GM19193 (cell line): ENCODE results near the gene ANKRD26.
A peak's percentile ranks its signal among the peaks of the same experiment; 100 is the strongest.

Experiments
- POLR2A ChIP-seq: IDR thresholded peaks from 4 replicates; pipeline ENCODE4 v1.6.1; 2011; ENCODE audit not compliant: insufficient read depth, insufficient read length; ENCODE audit errors: extremely low read depth

ANKRD26 gene

DNA sequence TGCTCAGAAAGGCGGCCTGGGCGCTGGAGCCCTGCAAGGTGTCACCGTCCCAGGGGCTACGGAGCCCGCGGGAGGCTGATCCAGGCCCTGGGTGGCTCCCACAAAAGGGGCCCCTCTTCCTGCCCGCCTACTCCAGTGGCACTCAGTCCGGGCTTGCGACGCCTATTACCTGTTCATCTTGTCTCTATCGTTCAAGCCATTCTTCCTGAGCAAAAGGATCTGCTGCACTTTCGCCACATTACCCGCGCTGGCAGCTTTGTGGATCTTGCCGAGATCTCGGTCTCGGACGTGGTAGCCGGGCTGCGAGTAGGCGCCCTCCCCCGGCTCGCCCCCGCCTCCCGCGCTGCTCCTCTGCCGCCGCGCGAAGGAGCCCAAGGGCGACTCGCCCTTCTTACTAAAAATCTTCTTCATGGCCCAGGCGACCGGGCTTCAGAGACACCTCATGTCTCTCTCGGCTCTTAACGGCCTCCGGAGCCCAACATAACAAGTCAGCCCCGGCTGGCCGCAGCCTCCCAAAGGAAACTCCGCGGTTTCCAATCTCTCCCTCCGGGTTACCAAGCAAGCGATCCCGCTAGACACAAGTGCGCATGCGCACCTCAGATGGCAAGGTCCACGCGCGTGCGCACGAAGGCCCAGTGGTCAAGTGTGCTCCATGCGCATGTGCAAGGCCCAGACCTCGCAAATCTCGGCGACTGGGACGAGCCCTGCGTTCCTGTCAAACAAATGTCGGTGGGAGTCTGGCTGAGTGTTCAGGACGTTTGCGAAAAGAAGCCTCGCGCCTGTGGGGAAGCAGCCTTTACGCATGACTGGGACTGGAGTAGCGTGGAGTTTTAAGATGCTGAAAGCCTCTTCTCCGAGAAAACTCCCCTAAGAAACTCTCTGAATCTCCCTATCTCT, at the start of gene ANKRD26:
Gene ANKRD26, minus strand, starts transcription at position 579 of the 897 bp plus-strand sequence. Its CDS starts 168 bp downstream, at position 411.
- TF ChIP-seq POLR2A, result peak; percentile 84

DNA sequence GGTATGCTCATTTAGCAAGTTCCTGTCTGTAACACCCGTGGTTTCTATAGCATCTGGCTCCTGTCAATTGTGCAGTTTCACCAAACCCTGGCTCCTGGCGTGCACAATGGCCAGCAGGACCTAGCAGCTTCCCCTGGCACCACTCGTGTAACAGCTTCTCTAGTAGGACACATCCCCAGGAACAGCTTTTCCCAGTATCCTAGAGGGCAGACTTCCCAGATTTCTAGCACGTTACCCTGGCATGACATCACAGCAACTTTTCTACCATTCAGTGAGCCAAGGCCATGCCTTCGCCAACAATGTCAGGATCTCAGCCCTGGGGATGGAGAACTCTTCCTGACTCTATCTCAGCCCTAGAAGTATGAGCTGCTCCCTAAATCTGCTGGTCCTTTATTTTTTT, 47.4 kb upstream of the ANKRD26 start:
- no peak for TF ChIP-seq POLR2A

DNA sequence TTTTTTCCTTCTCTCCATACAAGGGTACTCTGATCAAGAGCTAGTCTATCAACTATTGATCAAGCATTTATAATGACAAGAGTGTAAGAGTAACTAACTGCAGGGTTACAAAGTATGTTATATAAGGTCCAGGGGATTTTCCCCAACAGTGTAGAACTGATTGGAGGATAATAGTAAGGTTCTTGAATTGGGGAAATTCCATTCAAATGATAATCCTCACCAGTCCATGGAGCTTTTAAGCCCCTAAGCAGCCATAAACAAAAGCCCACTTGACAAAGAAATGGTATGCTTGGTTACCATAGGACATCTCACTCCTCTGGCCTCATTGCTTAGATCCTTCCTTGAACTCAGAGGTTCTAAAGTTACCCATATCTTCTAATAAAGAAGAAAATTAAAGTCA, 45.6 kb upstream of the ANKRD26 start:
- TF ChIP-seq POLR2A, result no peak

DNA sequence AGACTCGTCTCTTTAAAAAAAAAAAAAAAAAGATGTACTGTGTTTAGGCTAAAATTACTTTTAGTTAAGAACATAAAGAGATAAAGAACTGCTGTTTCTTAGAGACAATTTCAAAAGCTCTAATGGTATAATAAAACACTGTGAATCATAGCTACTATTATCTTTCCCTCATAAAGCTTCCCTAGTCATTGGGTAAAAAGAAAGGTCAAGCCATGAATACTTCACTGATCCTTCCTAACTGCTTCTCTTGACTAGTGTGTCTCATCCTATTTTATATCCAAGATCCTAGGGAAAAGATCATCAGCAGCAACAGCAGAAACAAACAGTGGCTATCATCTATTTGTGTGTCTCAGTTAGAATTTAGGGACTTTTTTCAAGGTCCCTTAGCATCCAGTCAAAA, 43.4 kb upstream of the ANKRD26 start:
- TF ChIP-seq POLR2A, result no peak

DNA sequence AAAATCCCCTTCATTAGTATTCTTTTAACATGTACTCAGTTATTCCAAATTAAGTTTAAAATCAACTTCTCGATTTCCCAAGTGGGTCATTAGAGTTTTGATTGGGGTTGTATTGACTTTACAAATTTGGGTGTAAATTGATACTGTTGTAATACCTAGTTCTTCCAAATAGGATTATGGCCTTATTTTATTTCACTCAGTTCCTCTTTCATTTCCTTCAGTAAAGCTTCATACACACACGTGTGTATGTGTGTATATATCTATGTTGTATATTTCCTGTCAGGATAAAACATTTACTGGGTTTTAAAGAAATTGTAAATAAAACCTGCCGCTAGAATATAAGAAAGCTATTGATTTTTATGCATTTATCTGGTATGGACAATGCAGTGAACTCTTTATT, 38.0 kb upstream of the ANKRD26 start:
- TF ChIP-seq POLR2A, result no peak

DNA sequence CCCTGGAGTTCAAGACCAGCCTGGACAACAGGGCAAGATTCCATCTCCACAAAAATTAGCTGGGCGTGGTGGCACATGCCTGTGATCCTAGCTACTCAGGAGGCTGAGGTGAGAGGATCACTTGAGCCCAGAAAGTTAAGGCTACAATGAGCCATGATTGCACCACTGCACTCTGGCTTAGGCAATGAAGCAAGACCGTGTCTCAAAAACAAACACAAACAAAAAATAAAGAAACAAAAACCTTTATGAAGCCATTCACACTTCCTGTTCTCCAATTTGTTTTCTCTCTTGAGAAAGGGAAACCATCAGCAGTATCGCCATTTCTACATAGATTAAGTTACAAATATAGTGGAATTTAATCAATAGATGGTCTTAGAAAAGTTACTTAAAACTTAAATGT, 34.1 kb upstream of the ANKRD26 start:
- no peak for TF ChIP-seq POLR2A

DNA sequence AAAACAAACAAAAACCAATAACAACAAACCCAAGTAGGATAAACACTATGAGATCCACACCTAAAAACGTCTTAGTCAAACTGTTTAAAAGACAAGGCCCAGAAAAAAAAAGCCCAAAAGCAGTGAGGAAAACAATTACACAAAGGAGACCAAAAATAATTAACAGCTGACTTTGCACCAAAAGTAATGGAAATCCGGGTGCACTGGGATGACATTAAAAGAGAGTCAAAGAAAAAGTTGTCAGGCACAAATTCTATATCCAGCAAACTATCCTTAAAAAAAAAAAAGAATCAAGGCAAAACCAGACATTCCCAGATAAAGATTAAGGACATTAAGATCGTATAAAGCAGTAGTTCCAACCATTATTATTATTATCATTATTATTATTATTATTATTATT, 7.9 kb upstream of the ANKRD26 start:
- no peak for TF ChIP-seq POLR2A

DNA sequence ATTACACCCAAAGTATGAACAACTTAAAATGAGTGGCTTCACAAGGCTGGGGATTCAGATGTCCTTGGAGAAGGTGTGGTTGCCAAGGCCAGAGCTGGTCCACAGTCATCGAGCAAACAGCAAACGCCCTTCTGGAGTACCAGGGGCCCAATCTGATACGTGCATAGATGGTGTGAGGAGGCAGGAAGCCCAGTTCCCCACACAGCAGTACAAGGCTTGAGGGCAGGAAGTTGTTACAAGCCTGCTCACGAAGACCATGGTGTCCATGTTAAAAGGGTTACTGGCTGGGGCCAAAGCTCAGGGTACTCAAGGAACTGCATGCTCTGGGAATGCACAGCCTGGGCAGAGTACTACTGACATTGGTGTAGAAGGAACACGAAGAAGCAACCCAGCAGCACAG, 4.6 kb upstream of the ANKRD26 start:
- no peak for TF ChIP-seq POLR2A

DNA sequence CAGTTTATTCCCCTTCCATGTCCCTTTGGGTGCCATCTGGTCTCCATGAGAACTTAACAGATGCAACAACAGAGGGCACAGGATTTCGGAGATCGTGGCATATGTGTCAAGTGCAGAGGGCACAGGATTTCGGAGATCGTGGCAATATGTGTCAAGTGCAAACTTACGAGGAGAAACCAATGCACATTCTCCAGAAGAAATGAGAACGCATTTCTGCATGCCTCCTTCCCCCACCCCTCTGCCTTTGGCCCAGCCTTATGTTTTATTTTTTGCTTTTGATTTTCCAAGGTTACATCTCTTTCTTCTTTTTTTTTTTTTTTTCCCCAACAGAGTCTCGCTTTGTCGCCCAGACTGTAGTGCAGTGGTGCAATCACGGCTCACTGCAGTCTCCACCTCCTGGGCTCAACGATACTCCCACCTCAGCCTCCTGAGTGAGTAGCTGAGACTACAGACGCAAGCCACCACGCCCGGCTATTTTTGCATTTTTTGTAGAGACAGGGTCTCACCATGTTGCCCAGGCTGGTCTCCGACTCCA, 586 bp upstream of the ANKRD26 start:
- TF ChIP-seq POLR2A, result no peak

DNA sequence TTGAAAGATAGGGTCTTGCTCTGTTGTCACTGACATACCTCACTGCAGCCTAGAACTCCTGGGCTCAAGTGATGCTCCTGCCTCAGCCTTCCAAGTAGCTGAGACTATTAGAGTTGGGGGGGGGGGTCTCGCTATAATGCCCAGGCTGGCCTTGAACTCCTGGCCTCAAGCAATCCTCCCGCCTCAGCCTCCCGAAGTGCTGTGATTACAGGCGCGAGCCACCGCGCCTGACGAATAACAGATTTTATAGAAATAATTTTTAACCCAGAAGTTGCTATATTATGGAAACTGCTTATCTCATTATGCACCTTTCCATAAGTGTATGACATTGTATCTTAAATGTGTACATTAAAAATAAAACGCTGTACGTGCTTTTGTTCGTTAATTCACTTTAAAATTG, 846 bp downstream of the ANKRD26 start:
- no peak for TF ChIP-seq POLR2A

DNA sequence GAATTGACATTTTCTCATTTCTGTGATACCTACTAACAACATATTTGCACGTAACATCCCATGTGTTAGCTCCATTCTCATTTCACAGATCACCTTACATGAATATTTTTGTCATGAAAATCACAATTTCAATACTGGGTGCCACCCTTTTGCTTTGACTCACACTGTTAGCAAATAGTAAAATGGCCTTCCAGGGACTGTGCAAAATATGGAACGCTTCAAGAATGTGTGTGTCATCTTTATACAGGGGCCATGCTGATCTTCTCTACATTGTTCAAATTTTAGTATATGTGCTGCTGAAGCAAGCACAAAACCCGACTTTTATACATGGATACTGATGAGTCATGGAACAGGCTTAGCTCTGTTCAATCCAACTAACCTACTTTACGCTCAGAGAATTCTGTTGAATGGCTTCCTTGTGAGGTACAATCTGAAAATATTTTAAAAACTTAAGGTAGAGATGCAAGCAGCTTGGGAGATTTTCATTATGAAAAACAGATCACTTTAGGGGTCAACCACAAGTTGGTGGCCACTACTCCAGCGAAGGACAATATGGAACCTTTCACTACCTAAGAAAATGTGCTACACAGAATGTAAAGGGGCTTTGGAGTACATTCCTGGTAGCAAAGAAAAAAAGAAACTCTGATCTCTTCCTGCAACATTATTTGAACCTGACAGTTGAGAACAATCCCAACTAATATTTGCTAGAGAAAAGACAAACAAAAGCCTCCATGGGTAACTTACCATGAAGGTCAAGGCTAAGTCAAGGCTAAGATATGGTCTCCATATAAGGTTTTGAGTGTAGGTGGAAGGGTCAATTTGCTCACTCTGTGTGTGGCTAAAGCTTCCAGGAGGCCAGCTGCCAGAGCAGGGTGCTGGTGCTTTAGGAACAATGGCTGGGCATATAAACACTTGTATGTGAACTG, 11.9 kb downstream of the ANKRD26 start:
- no peak for TF ChIP-seq POLR2A

DNA sequence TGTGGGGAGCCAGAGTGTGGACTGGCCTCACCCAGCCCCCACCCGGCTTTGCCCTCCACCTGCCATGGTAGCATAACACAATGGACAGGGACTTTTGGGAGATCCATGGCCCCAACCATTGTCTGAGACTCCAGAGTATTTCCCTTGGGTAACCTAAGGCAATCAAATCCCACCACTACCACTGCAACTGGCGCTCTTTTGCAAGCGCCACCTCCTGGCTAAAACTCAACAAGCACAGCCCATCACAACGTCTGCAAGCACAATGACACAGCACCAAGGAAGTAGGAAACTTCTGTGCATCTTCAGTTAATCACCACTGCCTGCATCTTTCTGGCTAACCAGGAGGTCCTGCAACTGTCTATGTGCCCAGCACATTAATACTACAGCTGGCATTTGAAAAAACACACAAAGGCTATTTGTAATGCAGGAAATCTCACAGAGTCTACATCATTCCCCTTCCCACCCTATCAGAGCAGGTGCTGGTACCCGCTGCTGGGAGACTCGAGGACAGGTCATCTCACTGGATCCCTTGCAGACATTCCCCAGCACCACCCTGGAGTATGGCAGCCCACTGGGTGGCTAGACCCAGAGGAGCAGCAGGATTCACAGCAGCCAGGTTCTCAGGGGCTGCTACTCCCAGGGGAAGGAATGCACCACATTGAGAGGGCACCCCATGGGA, 27.7 kb downstream of the ANKRD26 start:
- no peak for TF ChIP-seq POLR2A

DNA sequence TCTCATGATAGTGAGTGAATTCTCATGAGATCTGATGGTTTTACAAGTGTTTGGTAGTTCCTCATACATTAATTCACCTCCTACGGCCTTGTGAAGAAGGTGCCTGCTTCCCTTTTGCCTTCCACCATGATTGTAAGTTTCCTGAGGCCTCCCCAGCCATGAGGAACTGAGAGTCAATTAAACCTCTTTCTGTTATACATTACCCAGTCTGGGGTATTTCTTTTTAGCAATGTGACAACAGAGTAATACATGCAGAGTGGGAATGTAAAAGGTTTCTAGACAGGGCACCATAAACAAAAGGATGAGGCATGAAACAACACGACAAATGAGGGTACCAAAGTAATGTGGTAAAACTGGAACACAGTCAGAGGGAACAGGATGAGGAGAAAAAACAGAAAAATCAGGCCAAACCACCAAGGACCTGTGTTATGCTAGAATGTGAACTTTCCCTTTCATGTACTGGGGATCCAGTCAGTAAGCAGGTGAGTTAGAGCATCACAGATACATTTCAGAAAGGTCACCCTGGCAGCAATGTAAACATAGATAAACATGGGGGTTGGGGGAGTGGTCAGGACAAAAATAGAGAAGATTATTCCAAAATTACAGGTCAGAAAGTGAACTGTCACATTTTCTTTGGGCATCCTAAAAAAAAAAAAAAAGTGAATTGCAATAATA, 31.9 kb downstream of the ANKRD26 start:
- TF ChIP-seq POLR2A, result no peak

DNA sequence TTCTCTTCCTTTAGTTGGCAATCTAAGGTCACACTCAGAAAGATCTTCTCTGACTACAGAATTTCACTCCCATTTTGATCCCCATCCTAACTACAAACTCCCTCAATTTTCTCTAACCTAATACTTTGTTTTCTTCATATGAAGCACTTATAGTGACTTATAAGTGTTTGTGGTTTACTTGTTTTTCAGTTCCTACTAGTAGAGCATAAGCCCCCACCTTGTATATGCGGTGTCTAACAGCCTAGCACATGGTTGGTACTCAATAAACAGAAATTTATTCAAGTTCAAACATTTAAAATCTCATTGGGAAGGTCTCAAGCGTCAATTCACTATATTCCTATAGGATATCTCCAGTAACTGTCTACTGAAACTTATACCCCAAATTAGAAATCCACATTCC, 35.2 kb downstream of the ANKRD26 start:
- no peak for TF ChIP-seq POLR2A
